SIG-M5 (cell line): Measurements from ENCODE around the gene DGCR2.
"Not testable (repeated sequence)": the region's sequence is repeated elsewhere in the genome, so short reads cannot be mapped to it uniquely, and the experiment has no call there.

Experiments
- DNase-seq: peaks from one replicate; lab custom pipeline; 2025; lab: John Stamatoyannopoulos, UW

DGCR2 gene

DNA sequence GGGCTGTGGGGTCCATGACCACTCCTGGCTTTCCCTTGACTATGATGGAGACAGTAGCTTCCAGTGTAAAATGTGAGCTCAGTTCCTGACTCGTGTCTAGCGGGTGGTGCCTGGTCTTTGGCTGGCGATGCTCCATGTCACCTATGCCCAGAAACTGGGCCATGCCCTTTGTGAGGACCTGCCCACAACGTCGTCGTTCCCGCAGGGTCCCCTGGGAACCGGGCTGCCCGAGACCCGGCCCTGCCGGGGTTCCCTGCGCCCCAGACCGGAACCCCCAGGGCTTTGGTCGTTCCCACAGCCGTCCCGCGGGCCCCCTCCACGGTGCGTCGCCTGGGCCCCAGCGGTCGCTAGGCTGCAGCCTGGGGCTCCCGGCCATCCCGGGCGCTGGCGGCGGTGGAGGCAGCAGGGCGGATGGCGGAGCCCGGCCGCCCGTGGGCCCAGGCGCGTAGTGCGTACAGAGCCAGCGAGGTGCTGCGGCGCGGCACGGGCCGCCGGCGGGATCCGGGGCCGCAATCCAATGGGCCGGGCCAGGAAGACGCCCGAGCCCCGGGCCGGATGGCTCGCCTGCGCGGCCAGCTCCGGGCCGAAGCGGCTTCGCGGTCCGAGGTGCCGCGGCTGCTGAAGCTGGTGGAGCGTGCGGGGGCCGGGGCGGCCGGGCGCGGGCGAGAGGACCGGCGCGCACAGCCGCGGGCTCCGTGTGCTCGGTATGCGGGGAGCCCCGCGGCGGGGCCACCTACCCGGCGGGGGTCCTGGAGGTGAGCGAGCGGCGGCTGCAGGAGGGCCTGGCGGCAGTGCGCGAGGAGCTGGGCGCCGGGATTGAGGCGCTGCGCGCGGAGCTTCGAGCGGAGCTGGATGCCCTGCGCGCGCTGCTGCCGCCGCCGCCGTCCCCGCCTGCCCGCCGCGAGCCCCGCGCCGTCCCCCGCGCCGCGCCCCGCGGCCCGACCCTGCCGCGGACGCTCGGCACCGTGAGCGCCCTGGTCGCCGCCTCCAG, 92.8 kb downstream of the DGCR2 start:
- not testable (repeated sequence) for DNase-seq

DNA sequence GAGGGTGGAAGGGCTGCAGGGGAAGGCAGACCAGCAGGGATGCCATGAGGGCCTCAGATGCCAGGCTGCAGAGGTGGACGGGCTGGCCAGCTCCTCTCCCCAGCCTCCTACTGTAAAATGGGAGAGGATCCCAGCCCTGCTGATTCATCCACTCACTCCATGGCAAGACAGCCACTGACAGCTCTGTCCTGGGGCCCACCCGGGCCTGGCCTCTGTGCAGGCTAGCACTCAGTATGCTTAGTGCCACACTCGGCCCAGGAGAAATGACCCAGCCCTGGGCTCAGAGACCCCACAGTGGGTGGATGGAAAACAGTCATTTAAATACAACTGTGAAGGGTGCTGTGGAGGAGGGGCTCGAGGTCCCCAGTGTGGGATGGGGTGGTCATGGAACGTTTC, 94.2 kb downstream of the DGCR2 start:
- DNase-seq: not testable (repeated sequence)

DNA sequence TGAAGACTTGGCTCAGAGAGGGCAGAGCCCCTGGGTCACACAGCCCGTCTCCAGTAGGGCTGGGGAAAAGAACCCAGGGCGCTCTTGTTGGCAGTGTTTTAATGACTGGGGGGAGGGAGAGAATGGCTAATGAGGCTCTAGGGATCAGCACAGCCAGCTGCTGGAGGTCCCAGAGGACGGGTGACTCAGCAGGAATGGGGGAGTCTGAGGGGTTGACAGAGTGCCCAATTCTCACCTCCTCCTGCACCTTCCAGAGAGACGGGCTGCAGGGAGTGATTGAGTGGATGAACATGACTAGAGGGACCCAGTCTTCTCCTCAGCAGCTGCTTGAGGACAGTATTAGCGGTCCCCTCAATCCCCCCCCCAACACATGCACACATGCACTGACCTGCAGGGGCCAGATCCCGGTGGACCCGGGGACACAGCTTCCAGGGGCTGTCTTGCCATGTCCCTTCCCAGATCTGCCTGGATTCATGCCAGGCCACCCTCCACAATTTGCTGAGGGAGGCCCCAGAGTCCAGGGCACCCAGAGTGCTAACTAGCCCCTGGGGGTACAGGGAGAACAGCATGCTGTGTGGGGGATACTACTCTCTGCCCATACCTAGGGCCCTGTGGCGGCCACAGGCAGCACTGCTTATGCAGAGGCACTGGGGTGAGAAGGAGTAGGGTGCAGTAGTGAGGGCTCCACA, 94.7 kb downstream of the DGCR2 start:
- not testable (repeated sequence) for DNase-seq

DNA sequence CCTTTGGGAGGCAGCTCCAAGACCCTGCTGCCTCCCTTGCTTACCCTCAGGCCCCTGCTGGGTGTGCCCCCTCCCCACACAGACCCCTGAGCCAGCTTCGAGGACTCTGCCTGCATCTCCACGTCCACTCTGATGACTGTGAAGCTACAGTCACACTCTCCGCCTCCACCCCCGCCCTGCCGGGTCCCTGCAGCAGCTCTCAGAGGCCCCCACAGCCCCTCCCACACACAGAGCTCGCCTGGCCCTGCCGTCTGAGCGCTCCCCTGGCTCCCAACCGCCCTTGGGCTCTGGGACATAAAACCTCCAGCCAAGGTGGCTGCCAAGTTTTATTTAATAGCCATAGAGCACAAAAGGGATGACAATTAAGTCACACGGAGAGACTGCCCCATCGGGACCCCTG, 96.1 kb downstream of the DGCR2 start:
- DNase-seq: not testable (repeated sequence)

DNA sequence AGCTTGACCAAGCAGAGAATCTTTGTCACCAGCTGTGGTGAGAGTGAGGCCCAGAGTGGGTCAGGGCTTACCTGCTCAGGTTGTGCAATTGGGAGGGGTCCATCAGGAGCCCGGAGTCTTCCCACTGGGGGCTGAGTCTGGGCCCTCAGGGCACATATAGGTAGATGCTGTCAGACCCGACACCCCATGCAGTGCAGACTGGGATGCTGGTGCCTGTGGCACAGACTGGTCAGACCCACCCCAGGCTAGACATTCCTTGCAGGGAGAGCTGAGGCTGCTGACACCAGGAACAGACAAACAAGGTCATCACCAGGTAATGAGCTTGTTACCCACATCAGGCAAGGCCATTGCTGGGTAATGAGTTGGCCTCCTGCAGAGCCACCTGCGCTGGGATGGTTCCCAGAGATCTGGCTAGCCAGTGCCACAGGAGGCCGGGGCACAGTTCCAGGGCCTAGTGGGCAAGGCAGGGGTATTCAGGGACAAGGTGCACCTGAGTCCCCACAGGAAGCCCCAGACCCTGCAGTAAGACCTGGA, 97.2 kb downstream of the DGCR2 start:
- DNase-seq: not testable (repeated sequence)

DNA sequence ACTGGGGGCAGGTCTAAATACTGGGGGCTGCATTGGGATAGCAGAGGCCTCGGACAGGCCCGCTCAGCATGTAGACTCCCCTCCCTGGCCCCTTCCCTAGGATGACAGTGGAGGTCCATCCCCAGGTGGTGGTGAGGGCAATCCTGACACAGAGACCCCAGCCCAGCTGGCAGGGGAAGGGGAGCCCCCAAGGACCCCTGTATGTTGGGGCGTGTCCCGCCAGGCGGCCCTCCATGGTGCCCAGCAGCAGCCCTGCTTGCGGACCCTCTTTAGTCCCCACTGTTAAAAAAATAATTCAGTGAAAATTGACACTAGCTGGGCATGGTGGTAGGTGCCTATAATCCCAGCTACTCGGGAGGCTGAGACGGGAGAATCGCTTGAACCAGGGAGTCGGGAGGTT, 98.3 kb downstream of the DGCR2 start:
- DNase-seq: not testable (repeated sequence)

DNA sequence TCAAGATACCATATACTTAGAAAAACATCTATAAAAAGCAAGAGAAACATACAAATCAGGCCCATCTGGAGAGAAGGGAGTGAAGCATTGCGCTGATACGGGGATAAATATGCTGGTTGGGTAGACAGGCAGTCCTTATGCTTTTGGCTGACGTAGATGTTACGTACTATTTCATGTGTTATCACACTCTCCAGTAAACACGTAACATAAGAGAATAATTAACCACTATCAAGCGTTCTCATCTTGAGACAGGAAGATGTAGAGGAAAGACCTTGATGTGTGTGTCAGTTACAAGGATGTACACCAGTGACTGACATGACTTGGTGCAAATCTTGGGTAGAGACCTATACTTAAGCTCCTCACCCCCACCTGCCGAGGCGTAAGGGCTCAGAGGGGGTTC, 99.5 kb downstream of the DGCR2 start:
- DNase-seq: no peak

DNA sequence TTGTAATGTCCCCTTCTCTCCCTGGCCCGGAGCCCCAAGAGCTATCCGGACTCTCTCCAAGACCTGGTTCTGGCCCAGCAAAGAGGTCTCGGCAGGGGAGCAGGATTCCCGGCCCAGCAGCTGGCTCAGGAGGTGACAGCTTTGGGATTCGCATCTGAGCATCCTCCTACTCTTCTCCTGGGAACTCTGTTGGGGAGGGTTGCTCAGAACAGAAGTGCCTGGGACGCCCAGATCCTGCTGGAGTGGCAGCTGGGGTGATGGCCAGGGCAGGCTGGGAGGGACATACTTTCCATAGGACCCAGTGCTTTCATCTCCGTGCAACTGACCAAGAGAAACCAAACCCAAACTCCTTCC, 102.6 kb downstream of the DGCR2 start:
- no peak for DNase-seq

DNA sequence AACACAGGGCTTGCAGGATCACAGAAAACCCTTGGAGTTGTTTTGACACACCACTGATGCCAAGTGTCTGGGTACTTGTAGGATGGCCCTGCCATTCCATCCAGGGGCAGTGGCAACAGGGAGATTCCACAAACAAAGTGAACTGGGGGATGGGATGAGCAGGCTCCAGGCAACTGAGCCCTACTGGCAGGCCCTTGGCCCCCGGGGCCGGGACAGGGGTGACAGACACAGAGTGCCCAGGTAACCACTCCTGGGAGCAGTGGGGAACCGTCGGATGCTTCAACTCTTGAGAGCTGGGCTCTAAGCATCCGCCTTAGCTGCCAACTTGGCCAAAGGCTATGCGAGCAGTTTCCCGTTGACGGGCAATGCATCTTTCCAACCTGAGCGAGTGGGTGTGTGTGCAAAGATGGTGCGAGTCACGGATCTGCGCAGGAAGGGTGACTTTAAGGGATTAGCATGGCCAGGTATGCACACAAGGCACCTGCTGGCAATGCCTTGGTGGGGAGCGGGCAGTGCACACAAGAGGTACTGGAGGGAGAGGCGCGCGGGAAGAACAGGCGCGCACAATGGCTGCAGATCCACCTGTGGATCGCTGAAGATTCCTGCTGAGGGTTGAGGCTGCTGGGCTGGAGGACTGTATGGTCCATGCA, 103.1 kb downstream of the DGCR2 start:
- no peak for DNase-seq

DNA sequence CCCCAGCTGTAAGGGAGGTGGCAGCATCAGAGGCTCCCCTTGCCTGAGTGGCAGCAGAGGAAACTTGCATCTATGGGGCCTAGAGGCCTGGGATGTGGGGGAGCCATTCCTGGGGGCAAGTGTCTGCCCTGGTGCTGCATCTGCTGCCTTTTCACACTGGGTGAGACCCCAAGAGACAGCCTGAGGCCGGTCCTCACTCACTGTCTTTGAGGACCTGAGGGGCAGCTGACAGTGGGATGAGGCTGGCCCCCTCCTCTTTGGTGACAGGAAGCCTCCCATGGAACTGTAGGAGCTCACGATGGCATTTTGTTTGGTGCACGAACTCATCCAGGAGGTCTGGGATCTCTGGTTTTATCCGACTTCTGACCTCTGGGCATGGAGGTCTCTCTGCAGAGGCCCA, 104.0 kb downstream of the DGCR2 start:
- DNase-seq: no peak

DNA sequence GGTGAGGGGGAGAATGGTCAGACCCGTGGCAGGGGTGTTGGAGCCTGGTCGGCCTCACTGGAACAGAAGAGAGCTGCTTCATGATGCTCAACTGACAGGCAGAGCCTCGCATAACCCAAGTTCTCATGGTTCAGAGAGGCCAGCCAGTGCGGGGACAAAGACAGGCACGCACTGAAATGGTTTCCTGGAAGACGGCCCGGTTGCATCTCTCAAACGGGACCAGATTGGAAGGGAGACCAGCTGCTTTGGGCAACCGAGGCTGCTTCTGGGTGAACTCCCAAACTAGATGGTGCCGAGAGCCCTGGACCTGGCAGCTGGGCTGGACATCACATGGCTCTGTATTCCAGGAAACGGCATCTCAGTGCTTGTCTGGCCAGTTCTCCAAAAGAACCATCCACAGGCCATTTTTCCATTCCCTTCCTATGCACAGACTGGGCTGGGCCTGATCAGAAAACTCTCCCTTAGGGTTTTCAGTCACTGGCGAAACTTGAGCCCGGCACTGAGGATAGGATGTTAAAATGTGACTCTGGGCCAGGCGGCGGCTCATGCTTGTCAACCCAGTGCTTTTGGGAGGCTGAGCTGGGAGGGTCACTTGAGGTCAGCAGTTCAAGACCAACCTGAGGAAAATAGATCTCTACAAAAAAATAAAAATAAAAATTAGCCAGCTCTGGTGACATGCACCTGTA, 106.0 kb downstream of the DGCR2 start:
- no peak for DNase-seq

DNA sequence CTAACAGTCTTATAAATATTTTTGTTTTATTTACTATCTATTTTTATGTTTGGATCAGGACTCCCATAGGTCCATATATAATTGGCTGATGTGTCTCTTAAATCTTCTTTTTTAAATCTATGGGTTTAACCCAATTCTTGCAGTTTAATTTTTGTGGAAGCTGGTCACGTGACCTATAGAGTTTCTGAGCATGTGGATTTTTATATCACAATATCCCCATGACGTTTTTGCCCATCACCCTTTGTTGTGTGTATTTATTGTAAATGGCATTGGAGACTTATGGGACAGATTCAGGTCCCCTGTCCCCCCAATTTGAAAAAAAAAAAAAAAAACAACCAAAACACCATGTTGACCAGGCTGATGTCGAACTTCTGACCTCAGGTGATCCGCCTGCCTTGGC, 107.3 kb downstream of the DGCR2 start:
- DNase-seq: no peak

DNA sequence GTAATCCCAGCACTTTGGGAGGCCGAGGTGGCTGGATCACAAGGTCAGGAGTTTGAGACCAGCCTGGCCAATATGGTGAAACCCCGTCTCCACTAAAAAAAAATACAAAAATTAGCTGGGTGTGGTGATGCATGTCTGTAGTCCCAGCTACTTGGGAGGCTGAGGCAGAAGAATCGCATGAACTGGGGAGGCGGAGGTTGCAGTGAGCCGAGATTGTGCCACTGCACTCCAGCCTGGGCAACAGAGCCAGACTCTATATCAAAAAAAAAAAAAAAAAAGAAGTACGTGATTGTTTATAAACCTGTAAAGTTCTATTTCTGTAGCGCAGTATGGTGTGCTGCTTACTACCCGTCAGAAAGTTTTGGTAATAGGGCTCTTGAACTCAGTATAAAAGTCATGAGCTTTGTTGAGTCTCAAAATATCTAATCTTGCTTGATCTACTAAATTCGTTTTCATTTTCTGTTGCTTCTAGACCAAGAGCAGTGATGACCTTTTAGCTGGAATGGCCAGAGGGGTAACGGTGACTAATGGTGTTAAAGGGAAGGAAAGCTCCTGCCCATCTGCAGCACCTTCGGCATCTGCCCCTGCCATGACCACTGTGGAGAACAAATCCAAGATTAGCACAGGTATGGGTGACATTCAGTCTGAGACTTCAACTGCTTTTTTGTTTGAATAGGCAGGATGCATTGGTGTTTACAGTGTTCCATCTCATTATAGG, 108.2 kb downstream of the DGCR2 start:
- DNase-seq: not testable (repeated sequence)

DNA sequence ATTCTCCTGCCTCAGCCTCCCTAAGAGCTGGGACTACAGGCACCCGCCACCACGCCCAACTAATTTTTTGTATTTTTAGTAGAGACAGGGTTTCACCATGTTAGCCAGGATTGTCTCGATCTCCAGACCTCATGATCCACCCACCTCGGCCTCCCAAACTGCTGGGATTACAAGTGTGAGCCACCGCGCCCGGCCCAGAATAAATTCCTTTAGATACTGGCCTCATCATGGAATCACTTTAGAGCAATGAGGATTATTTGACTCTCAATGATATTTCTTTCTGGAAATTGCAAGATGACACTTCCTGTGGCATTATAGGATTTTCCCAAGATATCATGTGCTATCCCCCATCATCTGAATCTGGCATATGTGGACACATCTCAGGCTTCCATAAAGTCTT, 108.8 kb downstream of the DGCR2 start:
- not testable (repeated sequence) for DNase-seq

DNA sequence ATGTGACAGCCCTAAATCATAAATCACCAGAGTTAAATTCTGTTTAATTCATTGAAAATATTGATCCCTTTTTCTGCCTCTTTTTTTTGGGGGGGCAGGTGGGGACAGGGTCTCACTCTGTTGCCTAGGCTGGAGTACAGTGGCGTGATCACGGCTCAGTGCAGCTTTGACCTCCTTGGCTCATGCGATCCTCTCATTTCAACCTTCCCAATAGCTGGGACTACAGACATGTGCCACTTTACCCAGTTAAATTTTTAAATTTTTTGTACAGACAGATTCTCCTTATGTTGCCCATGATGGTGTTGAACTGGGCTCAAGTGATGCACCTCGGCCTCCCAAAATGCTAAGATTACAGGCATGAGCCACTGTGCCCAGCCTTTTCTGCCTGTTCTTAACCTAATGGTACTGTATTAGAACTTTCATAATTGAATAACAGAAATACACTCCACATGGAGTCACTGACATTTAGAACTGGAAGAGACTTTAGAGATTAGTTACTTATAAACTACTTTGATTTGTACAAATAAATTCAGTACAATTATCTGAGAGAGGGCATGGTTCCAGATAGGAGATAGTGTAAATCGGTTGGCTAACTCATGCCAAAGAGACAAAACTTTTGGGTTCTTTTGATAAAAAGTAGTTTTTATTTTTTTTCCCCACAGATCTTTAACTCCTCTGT, 109.8 kb downstream of the DGCR2 start:
- no peak for DNase-seq

DNA sequence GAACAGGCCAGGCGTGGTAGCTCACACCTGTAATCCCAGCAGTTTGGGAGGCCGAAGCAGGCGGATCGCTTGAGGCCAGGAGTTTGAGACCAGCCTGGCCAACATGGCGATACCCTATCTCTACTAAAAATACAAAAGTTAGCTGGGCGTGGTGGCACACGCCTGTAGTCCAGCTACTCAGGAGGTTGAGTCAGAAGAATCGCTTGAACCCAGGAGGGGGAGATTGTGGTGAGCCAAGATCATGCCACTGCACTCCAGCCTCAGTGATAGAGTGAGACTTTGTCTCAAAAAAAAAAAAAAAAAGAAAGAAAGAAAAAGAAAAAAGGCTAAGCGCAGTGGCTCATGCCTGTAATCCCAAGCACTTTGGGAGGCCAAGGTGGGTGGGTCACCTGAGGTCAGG, 110.6 kb downstream of the DGCR2 start:
- DNase-seq: not testable (repeated sequence)

DNA sequence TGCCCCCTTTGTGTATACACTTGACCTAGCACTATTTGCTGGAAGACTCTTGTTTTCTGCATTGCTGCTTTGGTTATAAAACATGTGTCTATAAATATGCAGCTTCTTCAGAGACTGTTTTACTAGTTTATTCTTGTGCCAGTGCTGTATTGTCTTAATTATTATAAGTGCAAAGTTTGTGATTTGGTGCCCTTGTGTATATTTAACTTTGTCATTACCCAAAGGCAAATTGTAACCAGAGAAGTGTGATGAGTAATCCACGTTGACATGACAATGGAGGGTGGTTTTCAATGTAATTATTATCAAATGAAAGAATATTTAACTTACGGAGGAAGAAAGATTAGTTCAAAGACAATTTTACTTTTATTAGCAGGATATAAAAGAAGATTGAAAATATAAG, 111.1 kb downstream of the DGCR2 start:
- no peak for DNase-seq

DNA sequence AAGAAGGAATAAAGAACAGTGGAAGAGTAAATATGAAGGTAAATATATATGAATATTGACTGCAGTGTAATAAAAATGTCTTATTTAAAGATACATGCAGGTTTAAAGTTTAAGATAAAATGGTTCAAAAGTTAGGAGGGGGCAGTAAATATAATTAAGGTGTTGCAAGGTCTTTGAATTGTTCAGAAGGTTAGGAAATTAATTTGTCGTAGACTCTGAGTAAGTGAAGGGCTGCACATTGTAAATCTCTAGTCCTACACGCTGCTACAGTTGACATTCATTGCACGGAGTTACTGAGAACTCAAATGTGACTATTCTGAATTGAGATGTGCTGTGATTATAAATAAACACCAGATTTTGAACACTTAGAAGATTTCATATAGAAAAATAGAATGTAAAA, 116.3 kb downstream of the DGCR2 start:
- no peak for DNase-seq

DNA sequence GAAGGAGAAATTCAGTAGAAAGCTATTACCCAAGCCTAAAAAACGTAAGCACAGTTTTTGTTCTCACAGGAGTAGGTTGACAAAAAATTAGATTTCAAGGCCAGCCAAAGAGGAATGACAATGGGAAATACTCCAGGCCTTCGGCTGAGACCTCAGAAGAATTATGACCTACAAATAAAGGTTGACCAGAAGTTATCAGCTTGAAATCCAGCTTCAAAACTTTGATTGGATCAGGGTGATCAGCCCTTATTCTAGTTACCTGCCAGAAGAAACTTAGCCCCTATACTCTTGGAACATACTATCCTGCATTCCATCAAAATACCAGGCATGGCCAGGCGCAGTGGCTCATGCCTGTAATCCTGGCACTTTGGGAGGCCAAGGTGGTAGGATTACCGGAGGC, 117.7 kb downstream of the DGCR2 start:
- no peak for DNase-seq

DNA sequence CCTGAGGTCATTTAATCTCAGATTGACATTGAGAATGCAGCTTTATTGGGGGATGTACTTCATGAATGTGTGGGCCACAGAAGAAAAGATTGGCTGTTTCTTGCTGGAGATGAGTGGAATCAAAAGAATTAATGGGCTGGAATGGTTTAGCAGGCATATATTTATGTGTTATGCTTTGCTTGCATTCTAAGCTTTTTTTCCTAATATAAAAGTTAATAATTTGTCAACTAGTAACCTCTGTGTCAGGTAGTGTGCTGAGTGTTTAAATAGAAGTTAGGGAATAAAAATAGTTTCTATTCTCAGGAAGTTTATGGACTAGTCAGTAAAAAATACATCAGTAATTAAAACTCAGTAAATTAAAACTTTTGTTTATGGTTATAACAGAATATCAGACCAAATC, 118.7 kb downstream of the DGCR2 start:
- no peak for DNase-seq

DNA sequence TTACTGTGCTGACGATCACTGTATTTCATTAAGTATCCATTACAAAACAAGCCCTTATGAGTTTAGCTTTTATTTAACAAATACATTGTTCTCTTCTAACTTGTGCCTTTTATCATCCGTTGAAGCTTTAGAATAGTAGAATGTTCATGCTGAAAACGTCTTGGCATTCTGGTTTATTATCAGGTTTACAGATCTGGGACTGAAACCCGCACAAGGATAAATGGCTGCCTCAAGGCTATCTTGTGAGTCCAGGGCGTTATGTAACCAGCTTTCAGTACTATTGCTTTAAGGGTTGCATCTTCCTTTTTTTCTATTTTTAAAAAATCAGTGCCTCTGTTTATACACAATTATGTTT, 119.6 kb downstream of the DGCR2 start:
- DNase-seq: no peak
